AG08396 (cell line): Measurements from ENCODE around the gene PPP1R9A.

Experiments used
- DNase-seq: peaks from one replicate; pipeline ENCODE4 v3.0.0; 2012; ENCODE audit warnings: low spot score, mixed read lengths

Gene PPP1R9A

DNA sequence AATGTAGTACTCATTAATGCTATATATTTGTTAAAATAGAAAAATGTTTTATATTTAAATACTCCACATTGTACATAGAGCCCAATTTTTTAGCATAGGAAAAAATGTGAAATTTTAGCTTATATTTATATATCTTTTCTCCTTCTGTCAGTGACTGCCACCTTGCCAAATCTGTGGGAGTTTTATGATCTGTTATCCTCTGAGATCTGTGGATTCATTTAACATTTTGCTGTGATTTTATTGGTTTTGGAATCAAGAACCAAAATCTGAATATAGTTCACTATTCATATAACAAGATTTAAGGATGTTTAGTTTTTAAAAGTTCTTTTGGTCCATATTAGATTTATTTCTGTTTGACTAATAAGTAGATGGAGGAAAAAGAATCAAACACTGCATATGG lies 127.9 kb downstream of the PPP1R9A start:
- no peak for DNase-seq

DNA sequence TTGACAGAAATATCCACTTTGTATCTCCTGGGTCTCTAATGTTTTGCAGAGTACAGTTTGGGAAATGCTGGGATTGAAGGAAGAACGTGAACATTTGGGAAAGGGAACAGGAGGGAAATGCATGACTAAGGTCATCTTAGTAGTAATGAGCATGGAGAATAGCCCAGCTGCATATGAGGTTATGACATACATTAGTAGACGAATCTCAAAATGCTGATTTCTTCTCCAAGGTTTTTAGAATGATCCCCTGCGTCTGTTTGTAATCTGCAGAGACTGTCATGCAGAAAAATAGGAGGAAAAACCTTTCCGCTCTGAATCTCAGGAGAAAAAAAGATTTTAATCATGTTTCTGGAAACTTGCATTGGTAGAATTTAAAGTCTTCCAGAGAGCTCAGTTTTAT lies 133.6 kb downstream of the PPP1R9A start:
- no peak for DNase-seq

DNA sequence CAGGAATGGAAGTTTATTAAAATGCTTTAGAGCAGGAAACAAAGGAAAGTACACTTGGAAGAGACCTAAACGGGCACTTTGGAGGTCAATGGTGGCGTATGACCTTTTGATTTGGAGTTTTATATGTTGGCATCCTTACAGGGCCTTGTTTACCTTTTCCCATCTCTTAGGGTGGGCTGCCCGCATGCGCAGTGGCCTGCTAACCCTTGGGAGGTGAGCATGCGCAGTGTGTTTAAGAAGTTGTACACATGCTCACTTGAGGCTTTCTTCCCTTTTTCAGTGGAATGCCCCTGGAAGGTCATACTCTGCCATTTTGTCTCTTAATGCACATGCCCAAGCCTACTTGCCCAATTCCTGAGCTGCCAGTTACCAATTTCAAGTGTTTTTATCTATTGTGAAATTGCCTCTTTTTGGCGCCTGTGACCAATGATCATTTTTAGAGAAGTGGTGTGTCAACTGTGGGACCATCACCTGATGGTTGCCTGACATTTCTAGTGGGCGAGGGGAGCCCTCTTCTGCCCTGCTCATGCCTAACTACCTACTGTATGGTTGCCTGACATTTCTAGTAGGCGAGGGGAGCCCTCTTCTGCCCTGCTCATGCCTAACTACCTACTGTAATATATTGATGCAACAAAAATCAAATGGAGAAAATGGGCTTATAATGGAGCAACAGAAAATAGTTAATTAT lies 138.0 kb downstream of the PPP1R9A start:
- DNase-seq, result no peak

DNA sequence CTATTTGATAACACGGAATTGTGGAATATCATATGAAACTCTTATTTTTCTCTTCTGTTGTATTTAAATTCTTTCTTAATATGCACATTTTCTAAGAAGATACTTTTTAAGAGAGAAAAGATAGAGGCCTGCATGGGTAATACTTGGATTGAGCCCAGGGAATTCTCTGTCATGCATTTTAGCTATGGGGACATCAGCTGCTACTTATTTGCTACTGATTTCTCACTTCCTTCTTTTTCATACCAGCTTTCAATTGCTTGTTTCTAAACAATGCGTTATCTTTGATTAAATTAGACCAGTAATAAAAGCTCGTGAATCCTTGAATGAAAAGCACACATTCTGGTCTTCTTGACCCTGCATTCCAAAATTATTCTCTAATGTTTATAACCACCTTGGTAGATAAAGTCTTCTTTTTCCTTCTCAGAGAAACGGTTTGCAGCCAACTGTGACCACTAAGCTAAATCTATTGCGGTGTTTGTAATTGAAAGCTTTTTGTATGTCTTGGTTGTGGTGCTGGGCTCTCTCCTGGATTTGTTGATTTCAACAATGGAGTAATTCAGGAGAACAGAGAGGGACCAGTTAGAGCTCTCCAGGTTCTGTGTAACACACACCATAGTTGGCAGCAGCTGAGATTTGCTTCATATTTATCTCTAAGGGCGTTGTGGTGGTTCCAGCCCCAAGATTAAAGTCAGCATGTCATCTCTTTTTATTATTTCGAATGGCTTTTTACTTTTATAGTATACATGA lies 139.3 kb downstream of the PPP1R9A start:
- no peak for DNase-seq

DNA sequence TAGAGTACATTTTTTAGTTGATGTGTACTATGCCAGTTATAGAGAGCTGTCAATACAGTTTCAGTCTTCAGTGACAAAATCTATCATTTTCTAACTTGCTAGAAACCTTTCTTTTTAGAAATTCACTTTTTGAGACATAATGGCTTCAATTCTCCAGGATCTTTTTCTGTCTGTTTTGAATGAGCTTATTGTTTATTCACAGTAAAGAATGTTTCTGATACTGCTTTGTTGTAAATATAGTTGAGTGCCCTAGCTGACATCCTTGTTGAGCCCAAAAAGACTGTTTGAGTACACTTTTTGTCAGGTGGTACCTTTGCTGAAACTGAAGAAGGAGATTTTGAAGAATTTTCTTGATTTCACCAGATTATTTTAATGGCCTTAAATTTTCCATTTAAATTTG lies 139.9 kb downstream of the PPP1R9A start:
- no peak for DNase-seq

DNA sequence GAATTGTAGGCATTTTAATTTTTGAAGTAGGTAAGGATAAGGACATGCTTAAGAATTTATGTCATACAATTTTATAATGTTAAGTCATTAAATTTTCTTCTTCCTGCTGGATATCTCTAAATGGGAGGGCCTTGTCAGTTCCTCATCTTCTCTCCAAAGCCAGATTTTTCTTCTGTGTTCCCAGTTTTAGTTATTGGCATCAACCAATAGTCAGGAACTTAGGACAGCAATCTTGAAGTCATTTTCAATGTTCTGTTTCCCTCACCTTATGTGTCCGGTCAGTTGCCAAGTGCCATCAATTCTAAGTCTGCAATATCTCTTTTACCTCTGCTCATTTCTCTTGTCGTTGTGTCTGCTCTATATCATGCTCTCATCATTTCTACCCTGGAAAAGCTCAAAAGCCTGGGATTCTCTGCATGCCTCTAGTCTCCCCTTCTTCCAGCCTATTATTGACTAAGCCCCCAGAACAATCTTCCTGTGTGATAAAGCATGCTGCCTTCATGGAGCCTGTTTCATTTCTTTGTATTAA lies 145.2 kb downstream of the PPP1R9A start:
- DNase-seq, result no peak

DNA sequence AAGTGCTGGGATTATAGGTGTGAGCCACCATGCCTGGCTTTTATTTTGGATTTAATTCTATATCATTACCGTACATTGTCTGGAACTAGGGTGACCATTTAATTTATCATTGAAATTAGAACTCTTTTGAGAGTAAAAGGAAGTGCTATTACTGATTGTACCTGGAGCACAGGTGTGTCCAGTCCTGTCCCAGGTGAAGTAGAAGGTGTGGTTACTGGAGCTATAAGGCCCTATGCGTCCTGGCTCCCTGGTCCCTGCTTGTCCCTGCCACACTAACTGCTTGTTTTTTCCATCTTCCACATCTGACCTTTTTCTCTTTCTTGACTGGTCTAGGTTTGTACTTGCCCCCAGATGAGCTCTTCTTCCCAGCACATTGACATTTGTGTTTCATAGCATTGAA lies 147.0 kb downstream of the PPP1R9A start:
- no peak for DNase-seq

DNA sequence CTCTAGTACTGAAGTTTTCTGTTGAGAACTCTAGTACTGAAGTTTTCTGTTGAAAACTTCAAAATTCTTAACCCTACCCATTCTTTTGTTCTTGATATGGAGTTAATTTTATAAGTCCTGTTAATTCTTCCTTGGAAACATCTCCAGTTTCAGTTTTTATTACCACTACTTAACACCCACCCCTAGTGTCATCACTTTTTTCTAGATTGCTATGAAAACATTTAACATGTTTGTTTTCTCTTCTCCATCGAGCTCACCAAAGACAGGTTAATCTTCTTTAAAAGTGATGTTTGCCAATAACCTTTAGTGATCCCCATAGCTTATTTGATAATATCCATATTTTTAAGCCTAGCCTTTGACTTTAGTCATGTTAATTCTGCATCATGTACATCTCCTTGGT lies 147.9 kb downstream of the PPP1R9A start:
- DNase-seq, result no peak

DNA sequence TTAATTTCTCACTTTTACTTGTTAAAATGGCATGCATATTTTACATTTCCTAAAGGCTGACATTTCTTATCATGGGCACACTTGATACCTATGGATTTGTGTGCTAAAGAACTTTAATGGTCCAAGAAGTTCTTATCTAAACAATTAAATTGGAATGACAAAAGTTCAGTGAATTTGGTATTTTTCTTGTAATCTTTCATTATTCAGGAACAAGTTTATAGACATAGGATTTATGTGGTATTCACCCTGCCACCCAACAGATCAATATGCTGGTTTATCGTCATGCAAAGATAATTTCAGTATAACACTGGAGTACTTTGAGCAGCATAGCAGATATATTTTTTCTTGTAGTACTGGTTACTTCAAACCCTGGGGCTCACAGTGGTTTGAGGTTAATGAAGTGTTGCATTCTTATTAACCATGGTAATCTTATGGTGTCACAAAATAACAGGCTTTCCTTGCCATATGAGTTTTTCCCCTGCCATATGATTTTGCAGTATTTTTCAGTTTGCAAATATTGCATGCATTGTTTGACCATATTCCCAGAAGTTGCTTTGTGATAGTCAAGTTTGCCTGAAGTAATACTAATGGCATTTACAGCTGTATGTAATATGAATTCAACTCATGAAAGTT lies 148.8 kb downstream of the PPP1R9A start:
- no peak for DNase-seq

DNA sequence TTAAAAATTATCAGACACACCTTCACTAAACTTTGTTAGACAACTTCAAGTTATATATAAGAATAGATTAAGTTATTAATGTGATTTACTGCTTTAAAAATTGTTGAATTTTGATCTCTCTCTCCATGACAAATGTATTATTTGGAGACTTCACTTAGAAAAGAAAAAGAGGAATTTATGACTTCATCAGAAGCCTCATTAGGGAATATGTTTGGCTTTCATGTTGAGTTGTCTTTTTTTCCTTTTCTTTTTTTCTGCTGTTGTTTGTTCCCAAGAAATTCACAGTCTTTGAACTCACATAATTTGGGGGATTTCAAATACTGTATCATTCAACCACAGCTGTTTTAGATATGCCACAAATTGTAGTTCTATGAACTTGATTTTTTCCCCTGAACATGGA lies 149.5 kb downstream of the PPP1R9A start:
- no peak for DNase-seq

DNA sequence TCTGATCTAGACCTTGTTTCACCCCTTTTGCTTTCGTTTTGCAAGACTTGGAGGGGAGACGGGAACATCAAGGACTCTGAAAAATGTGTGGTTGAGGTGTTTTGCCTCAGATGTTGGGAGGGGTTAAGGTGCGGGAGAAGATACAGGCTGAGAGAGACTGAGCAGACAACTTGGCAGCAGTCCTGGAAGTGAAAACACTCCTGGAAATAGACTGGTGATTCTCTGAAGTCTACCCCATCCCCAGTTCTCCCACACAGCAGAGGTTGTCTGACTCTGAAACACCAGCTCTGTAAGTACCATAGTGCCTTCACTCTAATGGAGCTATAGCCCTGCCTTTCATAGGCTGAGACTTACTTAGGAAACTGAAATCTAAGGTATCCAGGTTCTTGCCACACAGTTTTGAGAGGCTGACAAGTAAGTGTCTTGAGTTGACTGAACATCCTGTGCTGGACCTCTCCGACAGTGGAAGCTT lies 152.5 kb downstream of the PPP1R9A start:
- DNase-seq, result no peak

DNA sequence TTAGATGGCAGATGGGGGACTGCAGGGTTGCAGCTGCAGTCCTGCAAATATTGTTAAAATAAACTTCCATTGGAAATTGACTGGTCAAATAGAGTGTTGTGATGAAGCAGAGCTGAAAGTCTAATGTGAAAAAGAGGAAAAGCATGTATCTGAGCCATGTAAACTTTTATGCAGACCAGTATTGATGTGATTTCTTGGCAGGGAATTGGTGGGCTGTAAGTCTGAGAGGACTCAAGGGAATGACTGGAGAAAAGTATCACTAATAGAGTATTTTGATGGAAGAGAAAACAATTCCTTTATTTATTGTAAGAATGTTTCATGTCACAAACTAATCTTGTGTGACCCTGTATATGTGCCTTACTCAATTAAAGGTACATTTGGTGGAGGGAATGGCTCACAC lies 155.5 kb downstream of the PPP1R9A start:
- DNase-seq, result no peak

DNA sequence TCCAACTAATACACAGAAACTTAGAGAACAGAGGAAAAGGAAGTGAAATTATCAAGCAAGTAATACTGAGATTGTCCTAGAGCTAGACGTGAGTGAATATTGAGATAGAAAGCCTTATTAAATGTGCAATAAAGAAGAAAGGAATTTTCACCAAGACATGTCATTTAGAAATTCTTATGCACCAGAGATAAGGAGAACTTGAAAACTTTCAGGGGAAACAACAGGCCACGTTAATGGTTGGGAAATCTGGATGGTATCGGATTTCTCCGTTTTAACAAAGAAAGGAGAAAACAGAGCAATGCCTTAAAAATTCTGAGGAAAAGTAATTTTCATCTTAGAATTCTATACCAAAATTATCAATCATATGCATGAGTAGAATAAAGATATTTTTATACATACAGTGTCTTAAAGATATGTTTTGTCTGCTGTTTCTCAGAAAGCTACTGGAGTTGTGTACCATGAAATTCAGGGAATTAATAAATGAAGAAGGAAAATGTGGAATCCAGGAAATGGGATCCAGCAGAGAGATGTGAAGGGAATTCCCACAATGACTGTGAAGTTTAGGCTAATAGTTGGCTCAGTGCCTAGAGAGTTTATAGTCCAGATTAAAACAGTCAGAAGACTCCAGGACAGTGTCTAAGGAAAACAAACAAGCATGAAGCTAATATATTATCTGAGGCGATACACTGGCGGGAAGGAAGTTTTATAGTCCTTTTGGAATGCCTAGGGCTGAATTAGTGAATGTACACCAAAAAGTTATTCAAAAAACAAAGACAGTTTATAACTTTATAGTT lies 159.5 kb downstream of the PPP1R9A start:
- DNase-seq, result no peak

DNA sequence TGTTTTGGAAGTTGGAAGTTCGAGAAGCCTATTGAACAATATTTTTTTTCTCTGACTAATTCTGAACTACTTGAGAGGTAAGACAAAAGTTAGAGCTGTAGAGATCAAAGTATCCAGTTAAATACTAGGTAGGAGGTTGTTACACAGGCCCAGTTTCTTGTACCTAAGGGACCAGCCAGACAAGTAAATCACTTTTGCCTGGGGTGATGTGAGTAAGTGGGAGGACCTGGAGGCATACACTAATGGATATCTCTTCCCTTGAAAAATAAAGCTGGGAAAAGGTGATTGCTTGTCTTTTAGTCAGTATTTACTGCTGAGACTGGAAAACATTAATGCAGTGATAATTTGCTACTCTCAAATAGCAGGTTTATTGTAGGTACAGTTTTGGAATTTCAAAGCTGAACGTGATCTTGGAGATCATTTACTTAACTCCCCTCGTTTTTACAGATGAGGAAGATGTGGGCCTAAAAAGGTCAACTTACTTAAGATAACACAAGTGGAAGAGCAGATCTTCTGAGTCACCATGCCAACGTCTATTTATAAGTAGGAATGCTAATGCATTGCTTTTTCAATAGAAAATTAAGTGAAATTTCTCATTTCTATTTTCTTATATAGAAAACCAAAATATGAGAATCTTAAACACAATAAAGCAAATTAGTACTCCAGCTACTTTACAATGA lies 181.3 kb downstream of the PPP1R9A start:
- DNase-seq, result no peak

DNA sequence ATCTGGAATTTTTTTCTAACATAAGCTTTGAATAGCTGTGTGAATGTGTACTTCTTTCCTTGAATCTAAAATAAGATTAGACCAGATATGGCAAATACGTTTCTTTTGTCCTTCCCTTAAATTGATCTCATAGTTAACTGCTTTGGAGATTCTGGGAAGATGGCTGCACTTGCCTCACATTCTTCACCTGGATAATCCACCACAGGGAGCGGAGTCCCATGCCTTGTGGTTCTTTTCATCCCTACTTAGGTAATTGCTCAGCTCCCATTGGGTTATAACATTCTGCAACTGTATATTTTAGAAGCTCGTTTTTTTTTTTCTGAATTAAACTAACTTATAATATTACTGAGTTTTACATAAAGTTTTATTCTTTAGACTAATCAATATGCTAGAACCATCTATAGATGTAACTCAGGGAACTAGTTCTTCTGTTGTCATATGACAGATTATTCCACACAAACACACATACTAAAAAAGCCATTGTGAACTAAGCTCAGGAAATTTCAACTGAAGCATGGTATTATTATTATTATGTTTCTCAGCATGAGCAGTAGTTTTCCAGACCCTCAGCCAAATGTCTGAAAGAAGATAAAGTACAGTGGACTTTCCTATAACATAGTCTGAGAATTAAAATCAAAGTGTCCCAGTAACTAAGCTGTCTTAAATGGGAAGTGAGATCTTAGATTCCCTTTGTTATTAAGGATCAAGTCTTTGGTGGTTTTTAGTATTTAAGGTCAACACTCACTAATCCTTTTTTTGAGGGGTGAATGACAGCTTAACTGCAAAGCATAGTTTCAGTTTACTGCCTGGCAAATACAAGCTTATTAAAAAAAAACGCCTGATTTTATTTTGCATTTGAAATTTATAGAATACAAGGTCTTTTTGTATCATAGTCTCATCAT lies 182.3 kb downstream of the PPP1R9A start:
- DNase-seq, result no peak

DNA sequence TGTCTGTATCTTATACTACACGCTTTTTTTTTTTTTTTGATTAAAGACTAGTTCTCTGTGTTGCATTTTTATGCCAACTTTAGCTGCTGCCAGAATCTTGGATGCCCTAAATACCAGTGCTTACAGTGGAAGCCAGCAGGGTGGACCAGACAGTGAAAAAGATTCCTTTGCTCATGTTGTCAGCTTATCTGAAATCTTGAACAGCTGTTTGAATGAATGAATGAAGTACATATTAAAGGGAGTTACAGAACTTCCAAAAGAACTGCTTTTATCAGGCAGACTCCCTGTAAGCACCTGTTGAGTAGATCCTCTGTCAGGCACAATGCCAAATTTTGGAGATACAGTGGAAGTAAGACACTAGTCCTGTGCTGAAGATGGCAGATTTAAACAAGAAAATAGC lies 184.9 kb downstream of the PPP1R9A start:
- DNase-seq, result no peak

DNA sequence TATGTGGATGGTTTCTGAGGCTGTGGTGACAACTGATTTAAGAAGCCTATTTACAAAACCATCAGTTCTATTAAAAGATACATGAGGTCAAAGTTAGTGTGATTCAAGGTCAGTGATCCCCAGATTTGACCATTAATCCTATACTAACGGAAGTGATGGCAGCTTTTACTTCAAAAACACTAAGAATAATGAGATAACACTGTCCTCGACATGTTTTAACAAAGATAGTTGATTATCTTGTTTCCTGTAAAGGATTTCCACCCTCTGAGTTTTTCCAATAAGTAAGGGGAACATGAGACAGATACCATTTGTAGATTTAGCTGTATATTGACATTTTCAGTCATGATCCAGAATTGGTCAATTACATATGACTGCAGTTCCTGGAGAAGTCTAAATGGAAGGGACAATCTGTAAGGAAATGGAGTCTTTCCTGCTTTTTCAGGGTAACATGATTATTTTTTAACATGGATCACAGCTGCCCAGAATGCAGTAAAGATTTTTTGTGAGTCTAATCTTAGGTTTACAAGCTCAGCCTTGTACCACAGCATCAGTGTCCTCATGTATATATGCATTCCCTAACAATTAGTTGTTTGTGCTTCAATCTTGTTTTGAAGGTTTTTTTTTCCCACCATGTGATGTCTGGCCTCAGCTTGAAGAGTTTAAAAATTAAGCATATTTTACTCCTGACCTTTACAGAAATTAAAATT lies 188.0 kb downstream of the PPP1R9A start:
- DNase-seq, result no peak

DNA sequence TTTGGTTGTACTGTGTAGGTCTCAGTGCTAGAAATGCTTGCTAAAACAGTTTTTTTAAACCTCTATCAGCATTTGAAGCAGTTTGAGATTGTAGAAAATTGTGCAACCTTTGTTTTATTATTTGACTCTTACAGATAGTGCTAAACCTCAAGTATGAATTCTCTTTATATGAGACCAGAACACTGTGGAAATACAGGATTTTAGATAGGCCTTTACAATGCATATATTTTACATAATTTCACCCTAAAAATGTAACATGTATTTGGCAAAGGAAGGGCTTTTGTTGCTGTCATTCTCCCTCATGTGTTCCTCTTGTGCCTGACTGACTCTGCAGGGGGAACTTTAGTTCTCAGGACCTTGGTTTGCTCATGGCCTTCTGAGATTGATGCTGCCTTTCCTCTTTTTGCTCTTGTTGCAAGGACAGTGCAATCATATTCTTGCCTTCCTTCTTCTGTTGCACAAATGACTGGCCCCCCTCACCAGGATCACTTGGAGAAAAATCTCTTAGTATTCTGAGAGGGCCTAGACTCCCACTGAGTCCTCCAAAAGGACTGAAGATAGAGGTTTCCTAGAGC lies 188.7 kb downstream of the PPP1R9A start:
- DNase-seq, result no peak

DNA sequence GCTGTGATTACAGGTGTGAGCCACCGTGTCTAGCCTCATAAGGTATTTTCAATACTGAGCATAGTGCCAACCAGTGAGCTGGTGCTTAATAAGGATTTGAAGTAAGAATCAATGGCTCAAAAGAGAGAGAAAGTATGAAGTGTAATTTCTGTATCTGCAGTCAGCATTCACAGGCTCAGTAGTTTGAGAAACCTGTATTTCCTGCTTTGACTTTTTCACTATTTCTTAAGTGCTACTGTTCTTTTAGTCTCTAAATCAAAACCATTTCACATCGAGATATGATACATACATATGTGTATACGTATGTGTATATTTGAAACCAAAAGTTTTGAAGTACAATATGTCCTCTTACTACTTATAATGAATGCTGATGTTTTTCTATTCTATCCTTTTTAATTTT lies 189.9 kb downstream of the PPP1R9A start:
- DNase-seq, result no peak

DNA sequence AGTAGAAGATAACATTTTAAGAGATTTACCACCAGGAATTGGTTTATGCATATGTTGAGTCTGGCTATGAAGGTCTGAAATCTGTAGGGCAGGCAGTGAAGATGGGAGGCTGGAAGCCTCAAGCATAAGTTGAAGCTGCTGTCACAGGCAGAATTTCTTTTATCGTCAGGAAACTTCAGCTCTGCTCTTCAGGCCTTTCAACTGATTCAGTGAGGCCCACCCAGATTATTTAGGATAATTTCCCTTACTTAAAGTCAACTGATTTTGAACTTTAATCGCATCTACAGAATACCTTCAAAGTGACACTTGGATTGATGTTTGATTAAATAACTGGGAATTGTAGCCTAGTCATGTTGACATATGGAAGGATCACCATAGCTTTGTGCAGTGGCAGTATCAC lies 190.5 kb downstream of the PPP1R9A start:
- no peak for DNase-seq
